Measurements from ENCODE around the gene HPDL. TPM values are rescaled to one million over a fixed set of nuclear protein-coding genes. Genes with fewer than 3 reads are reported as not detected.
A peak's percentile ranks its signal among the peaks of the same experiment; 100 is the strongest.

HPDL gene
- total RNA-seq, 4 donors from 2014 or later, result 4.0 to 4.8 (median 4.6) TPM

- H3K4me1 ChIP-seq, result peaks cover 23 to 52% (median 26%) of the 10 kb centered on the region in 3 donors
- WGBS, 2 donors, result 78 to 97% methylated on average over 4 to 5 of the region's 5 CpGs
- no peaks in the 10 kb centered on the region for H3K27me3 ChIP-seq
- no peak overlapping the region for H3K4me3 ChIP-seq
- peaks cover 0 to 21% (median 3%) of the 10 kb centered on the region in 3 donors for H3K36me3 ChIP-seq
- TF ChIP-seq CTCF (IDR thresholded peaks at IDR 0.05), result no peak
- no peak for TF ChIP-seq POLR2A (IDR thresholded peaks at IDR 0.05)
- DNase-seq, result no peak
- no peak overlapping the region for H3K27ac ChIP-seq
- no peaks in the 10 kb centered on the region for H3K9me3 ChIP-seq
- intact Hi-C loops (cut with DNase I), result no loop called here
These were observed 24.8 kb downstream of the HPDL start for GRCh38 chr1:45351508-45351907.

GRCh38 chr1:45353685-45354084, 27.0 kb downstream of the HPDL start:
- 64 to 80% methylated on average over 1 to 2 of the region's 2 CpGs for WGBS, 2 donors
- intact Hi-C loops (cut with DNase I), result no loop called here
- H3K4me3 ChIP-seq, result no peak overlapping the region
- no peak for DNase-seq
- no peaks in the 10 kb centered on the region for H3K27me3 ChIP-seq
- peaks cover 17 to 43% (median 19%) of the 10 kb centered on the region in 3 donors for H3K4me1 ChIP-seq
- TF ChIP-seq CTCF (IDR thresholded peaks at IDR 0.05), result no peak
- TF ChIP-seq POLR2A (IDR thresholded peaks at IDR 0.05), result no peak
- H3K36me3 ChIP-seq, result peaks cover 0 to 15% (median 0%) of the 10 kb centered on the region in 3 donors
- no peaks in the 10 kb centered on the region for H3K9me3 ChIP-seq
- no peak overlapping the region for H3K27ac ChIP-seq

GRCh38 chr1:45354838-45355237, 28.1 kb downstream of the HPDL start:
- no peak overlapping the region for H3K27ac ChIP-seq
- WGBS, 2 donors, result 83 to 94% methylated on average over 4 of the region's 4 CpGs
- H3K4me3 ChIP-seq, result no peak overlapping the region
- H3K4me1 ChIP-seq, result peaks cover 6 to 36% (median 7%) of the 10 kb centered on the region in 3 donors
- intact Hi-C loops (cut with DNase I), result no loop called here
- TF ChIP-seq POLR2A (IDR thresholded peaks at IDR 0.05) (no peak), CTCF (IDR thresholded peaks at IDR 0.05) (no peak)
- peaks cover 0 to 15% (median 0%) of the 10 kb centered on the region in 3 donors for H3K36me3 ChIP-seq
- no peak for DNase-seq
- no peaks in the 10 kb centered on the region for H3K27me3 ChIP-seq
- no peaks in the 10 kb centered on the region for H3K9me3 ChIP-seq

- Histone ChIP-seq H3K27ac (peak overlapping the region in 1 of 4 donors; percentile 53), H3K9me3 (no peaks in the 10 kb centered on the region), H3K4me1 (peaks cover 12 to 36% (median 14%) of the 10 kb centered on the region in 3 donors), H3K4me3 (no peak overlapping the region), H3K27me3 (no peaks in the 10 kb centered on the region), H3K36me3 (peaks cover 0 to 15% (median 0%) of the 10 kb centered on the region in 3 donors)
- WGBS, 2 donors, result 34 to 42% methylated on average over 2 of the region's 2 CpGs
- DNase-seq, result no peak
- TF ChIP-seq CTCF (IDR thresholded peaks at IDR 0.05) (no peak), POLR2A (IDR thresholded peaks at IDR 0.05) (no peak)
- intact Hi-C loops (cut with DNase I), result no loop called here
These were observed 29.0 kb downstream of the HPDL start for GRCh38 chr1:45355683-45356082.

- no peaks in the 10 kb centered on the region for H3K9me3 ChIP-seq
- peaks cover 0 to 15% (median 0%) of the 10 kb centered on the region in 3 donors for H3K36me3 ChIP-seq
- H3K4me1 ChIP-seq, result peaks cover 14 to 40% (median 17%) of the 10 kb centered on the region in 3 donors
- H3K27me3 ChIP-seq, result no peaks in the 10 kb centered on the region
- WGBS, 2 donors, result 27 to 38% methylated on average over 4 of the region's 4 CpGs
- no peak for TF ChIP-seq POLR2A (IDR thresholded peaks at IDR 0.05)
- no peak for TF ChIP-seq CTCF (IDR thresholded peaks at IDR 0.05)
- intact Hi-C loops (cut with DNase I), result no loop called here
- no peak overlapping the region for H3K4me3 ChIP-seq
- H3K27ac ChIP-seq, result peak overlapping the region in 1 of 4 donors; percentile 53
- DNase-seq, result no peak
These were observed 29.5 kb downstream of the HPDL start for GRCh38 chr1:45356186-45356585.

Data from esophagus squamous epithelium (tissue), 5 donors.